ENCODE results near the gene KRTAP10-2. TPM values are rescaled to one million over a fixed set of nuclear protein-coding genes. Genes with fewer than 3 reads are reported as not detected.
"Not testable (repeated sequence)": the region's sequence is repeated elsewhere in the genome, so short reads cannot be mapped to it uniquely, and the experiment has no call there.

KRTAP10-2 gene
- total and polyA plus RNA-seq, 9 donors = not detected

DNA sequence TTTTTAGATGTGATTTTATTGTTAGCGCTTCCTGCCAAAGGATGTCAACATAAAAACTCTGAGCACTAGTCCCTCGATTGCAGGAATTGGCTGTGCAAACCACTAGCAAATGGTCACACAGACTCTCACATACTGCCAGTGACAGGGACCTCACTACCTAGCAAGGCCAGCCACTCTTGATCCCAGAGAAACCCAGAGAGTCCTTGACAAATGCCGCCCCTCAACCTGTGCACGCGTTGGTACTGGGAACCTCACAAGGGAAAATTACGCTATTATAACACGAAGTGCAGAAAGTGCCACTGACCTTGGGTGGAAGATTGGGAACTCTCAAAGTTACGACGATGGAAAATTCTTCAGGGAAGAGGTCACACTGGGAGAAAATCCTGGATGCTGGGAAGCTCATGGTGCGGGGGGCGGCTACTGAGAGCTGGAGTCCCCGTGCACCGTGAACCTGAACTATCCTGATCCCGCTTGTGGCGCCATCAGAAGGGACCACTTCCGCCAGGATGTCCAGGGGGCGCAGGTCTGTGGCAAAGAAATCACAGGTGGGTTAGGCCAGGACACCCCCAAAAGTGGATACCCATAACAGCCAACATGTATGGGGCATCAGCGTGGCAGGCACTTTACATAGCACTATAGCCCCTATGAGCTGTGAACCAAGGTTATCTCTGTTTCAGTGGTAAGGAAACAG lies 16.3 kb upstream of the KRTAP10-2 start:
- WGBS (ENCODE audit: insufficient coverage) = 91% methylated on average over 18 of the region's 18 CpGs

DNA sequence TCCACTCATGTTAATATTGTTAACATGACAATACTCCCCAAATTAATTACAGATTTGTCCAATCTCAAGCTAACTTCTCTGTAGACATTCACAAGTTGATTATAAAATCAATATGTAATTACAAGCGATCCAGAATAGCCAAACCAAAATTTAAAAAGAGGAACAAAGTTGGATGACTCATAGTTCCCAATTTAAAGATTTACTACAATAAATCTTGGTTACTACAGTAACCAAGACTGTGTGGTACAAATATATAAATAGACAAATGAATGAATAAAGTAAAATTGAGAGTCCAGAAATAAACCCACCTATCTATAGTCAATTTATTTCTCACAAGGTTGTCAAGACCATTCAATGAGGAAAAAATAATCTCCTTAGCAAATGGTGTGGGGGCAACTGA lies 15.1 kb upstream of the KRTAP10-2 start:
- WGBS (ENCODE audit: insufficient coverage) = no CpG with 5 or more reads among the region's 1 CpG
- DNase-seq = no peak

More for the DNA sequence above, 16.3 kb upstream of the KRTAP10-2 start:
- H3K9me3 ChIP-seq (replicated peaks; ENCODE audit: control insufficient read depth, low read depth, low read length) = peaks cover 5% of the 10 kb centered on the region
- peaks cover 7% of the 10 kb centered on the region for H3K27me3 ChIP-seq (ENCODE audit: control insufficient read depth, insufficient read depth, low read length)
- no peak for DNase-seq
- H3K36me3 ChIP-seq (ENCODE audit: control insufficient read depth, insufficient read depth, low read length) = no peaks in the 10 kb centered on the region
- H3K4me1 ChIP-seq (ENCODE audit: control insufficient read depth, insufficient read depth, low read length) = peaks cover 11% of the 10 kb centered on the region
- H3K4me3 ChIP-seq (ENCODE audit: low read length) = no peak overlapping the region
- no peak overlapping the region for H3K27ac ChIP-seq (ENCODE audit: low read length)

DNA sequence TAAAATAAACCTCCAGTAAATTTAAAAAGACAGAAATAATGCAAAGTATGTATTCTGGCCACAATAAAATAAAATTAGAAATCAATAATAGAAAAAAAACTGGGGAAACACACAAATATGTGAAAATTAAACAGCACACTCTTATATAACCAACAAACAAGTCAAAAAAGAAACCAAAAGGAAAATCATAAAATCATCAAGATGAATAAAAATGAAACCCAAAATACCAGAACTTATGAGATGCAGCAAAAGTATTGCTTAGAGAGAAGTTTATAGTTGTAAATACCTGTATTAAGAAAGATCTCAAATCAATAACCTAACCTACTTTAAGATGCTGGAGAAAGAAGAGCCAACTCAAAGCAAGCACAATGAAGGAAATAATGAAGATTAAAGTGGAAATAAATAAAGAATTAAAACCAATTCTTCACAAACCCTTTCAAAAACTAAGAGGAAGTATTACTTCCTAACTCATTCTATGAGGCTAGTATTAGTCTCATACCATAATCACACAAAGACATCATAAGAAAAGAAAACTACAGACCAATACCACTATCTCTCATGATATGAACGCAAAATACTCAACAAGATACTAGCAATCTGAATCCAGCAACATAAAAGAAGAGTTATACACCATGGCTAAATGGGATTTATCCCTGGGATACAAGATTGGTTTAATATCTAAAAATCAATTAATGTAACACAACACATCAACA lies 13.7 kb upstream of the KRTAP10-2 start:
- Histone ChIP-seq H3K4me3 (ENCODE audit: low read length) (no peak overlapping the region), H3K27ac (ENCODE audit: low read length) (no peak overlapping the region), H3K9me3 (replicated peaks; ENCODE audit: control insufficient read depth, low read depth, low read length) (no peaks in the 10 kb centered on the region), H3K4me1 (ENCODE audit: control insufficient read depth, insufficient read depth, low read length) (peaks cover 11% of the 10 kb centered on the region), H3K36me3 (ENCODE audit: control insufficient read depth, insufficient read depth, low read length) (no peaks in the 10 kb centered on the region), H3K27me3 (ENCODE audit: control insufficient read depth, insufficient read depth, low read length) (no peaks in the 10 kb centered on the region)
- no peak for DNase-seq
- WGBS (ENCODE audit: insufficient coverage) = no CpG with 5 or more reads among the region's 1 CpG

More for the DNA sequence above, 15.1 kb upstream of the KRTAP10-2 start:
- H3K36me3 ChIP-seq (ENCODE audit: control insufficient read depth, insufficient read depth, low read length) = no peaks in the 10 kb centered on the region
- peaks cover under 1% of the 10 kb centered on the region for H3K27me3 ChIP-seq (ENCODE audit: control insufficient read depth, insufficient read depth, low read length)
- peaks cover 11% of the 10 kb centered on the region for H3K4me1 ChIP-seq (ENCODE audit: control insufficient read depth, insufficient read depth, low read length)
- no peak overlapping the region for H3K4me3 ChIP-seq (ENCODE audit: low read length)
- H3K9me3 ChIP-seq (replicated peaks; ENCODE audit: control insufficient read depth, low read depth, low read length) = peaks cover 3% of the 10 kb centered on the region
- H3K27ac ChIP-seq (ENCODE audit: low read length) = no peak overlapping the region

DNA sequence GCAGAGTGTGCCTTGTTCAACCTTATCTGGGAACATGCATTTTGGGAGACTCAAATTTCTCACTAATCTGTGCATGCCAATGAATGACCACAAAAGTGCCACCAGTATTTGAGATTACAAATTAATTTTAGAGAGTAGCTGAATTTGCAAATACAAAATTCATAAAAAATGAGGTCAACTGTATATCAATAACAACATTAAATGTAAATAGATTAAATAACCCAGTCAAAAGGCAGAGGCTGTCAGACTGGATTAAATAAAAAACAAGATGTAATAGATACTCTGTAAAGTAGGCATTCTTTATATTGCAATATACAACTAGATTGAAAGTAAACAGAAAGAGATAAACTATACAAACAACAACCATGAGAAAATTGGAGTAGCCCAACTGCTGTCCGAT lies 12.8 kb upstream of the KRTAP10-2 start:
- no peaks in the 10 kb centered on the region for H3K36me3 ChIP-seq (ENCODE audit: control insufficient read depth, insufficient read depth, low read length)
- no peak overlapping the region for H3K27ac ChIP-seq (ENCODE audit: low read length)
- no peak overlapping the region for H3K4me3 ChIP-seq (ENCODE audit: low read length)
- no peaks in the 10 kb centered on the region for H3K9me3 ChIP-seq (replicated peaks; ENCODE audit: control insufficient read depth, low read depth, low read length)
- DNase-seq = no peak
- H3K4me1 ChIP-seq (ENCODE audit: control insufficient read depth, insufficient read depth, low read length) = peaks cover 8% of the 10 kb centered on the region
- no peaks in the 10 kb centered on the region for H3K27me3 ChIP-seq (ENCODE audit: control insufficient read depth, insufficient read depth, low read length)
- WGBS (ENCODE audit: insufficient coverage) = no CpG with 5 or more reads among the region's 1 CpG

DNA sequence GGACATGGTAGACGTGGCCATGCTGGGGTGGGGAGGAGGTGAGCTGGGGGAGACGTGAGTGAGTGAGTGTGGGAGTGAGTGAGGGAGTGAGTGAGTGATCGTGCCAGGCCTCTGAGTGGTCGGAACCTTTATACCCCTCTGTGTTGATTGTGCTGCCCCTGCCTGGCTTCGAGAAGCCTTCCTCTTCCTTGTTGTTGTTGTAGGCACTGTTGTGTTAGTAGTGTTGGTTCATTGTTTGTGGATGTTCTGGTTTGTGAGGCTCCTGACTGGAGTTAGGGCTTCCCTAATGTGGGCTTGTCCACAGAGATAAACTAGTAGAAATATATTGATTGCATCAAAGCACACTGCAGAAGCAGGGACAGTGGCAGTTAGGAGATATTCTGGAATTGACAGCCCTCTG lies 7.4 kb upstream of the KRTAP10-2 start, which contains the start of gene KRTAP10-3:
TSS of gene KRTAP10-3 (minus strand) at position 101 of the 400 bp plus-strand sequence. CDS start at position 21, 80 bp downstream.
- no peaks in the 10 kb centered on the region for H3K36me3 ChIP-seq (ENCODE audit: control insufficient read depth, insufficient read depth, low read length)
- WGBS (ENCODE audit: insufficient coverage) = 46% methylated on average over 5 of the region's 5 CpGs
- no peak within 1 kb of the TSS for H3K27ac ChIP-seq (ENCODE audit: low read length)
- H3K4me3 ChIP-seq (ENCODE audit: low read length) = no peak within 1 kb of the TSS
- no peak for DNase-seq
- H3K4me1 ChIP-seq (ENCODE audit: control insufficient read depth, insufficient read depth, low read length) = peaks cover 3% of the 10 kb centered on the region
- H3K27me3 ChIP-seq (ENCODE audit: control insufficient read depth, insufficient read depth, low read length) = peaks cover 9% of the 10 kb centered on the region
- H3K9me3 ChIP-seq (replicated peaks; ENCODE audit: control insufficient read depth, low read depth, low read length) = no peaks in the 10 kb centered on the region

DNA sequence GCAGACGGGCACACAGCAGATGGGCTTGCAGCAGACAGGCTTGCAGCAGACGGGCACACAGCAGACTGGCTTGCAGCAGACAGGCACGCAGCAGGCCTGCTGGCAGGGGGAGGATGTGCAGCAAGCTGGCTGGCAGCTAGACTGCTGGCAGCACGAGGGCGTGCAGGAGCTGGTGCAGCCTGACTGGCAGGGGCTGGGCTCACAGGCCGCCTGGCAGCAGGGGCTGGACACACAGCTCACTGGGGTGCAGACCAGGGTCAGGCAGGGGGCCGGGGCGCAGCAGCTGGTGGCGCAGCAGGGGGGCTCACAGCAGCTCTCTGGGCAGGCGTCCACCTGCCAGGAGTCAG lies 7.0 kb upstream of the KRTAP10-2 start:
- H3K4me3 ChIP-seq (ENCODE audit: low read length); H3K36me3 ChIP-seq (ENCODE audit: control insufficient read depth, insufficient read depth, low read length); H3K27me3 ChIP-seq (ENCODE audit: control insufficient read depth, insufficient read depth, low read length); H3K27ac ChIP-seq (ENCODE audit: low read length); DNase-seq; H3K9me3 ChIP-seq (replicated peaks; ENCODE audit: control insufficient read depth, low read depth, low read length); H3K4me1 ChIP-seq (ENCODE audit: control insufficient read depth, insufficient read depth, low read length): not testable (repeated sequence)
- WGBS (ENCODE audit: insufficient coverage) = 64% methylated on average over 4 of the region's 10 CpGs

DNA sequence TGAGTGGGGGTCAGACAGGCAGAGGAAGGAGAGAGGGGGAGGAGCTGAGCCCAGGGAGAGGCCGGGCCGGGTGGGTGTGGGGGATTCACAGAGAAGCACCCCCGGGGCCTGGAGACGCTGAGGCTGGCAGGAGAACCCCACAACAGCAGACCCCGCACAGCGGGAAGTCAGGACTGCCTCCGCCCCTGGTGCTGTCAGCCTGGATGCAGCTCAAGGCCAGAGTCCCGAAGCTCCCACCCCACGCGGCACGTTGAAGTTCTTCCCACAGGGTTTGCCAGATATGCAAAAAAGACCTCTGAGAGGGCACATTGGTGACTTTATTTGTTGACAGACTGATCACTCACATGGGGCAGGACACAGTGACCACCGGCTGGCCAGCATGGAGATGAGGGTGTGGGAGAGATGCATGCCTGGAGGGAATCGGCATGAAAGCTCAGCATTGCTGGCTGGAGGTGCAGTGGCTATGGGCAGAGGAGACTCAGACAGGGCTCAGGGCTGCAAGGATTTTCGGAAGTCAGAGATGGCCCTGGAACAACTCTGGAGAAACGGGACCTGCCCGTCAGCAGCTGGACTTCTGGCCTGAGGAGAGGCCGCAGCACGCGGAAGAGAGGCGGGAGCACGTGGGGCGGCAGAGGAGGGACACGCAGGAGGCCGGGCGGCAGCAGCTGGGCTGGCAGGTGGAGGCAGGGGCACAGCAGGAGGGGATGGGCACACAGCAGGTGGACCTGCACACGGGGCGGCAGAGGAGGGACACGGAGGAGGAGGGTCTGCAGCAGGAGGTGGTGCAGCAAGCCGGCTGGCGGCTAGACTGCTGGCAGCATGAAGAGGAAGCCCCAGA lies 6.4 kb upstream of the KRTAP10-2 start:
- Histone ChIP-seq H3K27ac (ENCODE audit: low read length) (no peak overlapping the region), H3K9me3 (replicated peaks; ENCODE audit: control insufficient read depth, low read depth, low read length) (no peaks in the 10 kb centered on the region), H3K4me1 (ENCODE audit: control insufficient read depth, insufficient read depth, low read length) (peaks cover 3% of the 10 kb centered on the region), H3K27me3 (ENCODE audit: control insufficient read depth, insufficient read depth, low read length) (peaks cover 9% of the 10 kb centered on the region), H3K36me3 (ENCODE audit: control insufficient read depth, insufficient read depth, low read length) (no peaks in the 10 kb centered on the region), H3K4me3 (ENCODE audit: low read length) (no peak overlapping the region)
- no peak for DNase-seq
- WGBS (ENCODE audit: insufficient coverage) = 55% methylated on average over 25 of the region's 30 CpGs

DNA sequence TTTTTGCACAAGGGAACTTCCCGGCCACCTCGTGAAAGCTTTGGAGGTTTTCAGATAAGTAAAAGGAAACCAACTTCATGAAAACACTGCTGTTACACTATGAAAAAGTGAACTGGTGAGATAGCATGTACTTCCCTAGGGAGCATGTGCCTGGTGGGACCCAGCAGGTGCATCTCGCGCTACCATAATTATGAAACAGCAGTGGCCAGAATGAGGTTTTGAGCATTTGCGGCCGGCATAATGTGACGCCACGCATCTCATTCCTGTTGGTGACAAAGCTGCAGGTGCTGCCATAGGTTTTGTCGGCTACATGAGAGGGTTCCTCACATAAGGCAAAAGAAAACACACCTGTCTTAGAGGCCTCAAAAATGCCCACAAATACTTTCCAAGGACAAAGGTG lies 5.6 kb upstream of the KRTAP10-2 start:
- WGBS (ENCODE audit: insufficient coverage) = 81% methylated on average over 7 of the region's 9 CpGs
- H3K36me3 ChIP-seq (ENCODE audit: control insufficient read depth, insufficient read depth, low read length) = no peaks in the 10 kb centered on the region
- no peaks in the 10 kb centered on the region for H3K9me3 ChIP-seq (replicated peaks; ENCODE audit: control insufficient read depth, low read depth, low read length)
- H3K4me1 ChIP-seq (ENCODE audit: control insufficient read depth, insufficient read depth, low read length) = peaks cover 3% of the 10 kb centered on the region
- H3K27me3 ChIP-seq (ENCODE audit: control insufficient read depth, insufficient read depth, low read length) = peaks cover 9% of the 10 kb centered on the region
- no peak overlapping the region for H3K4me3 ChIP-seq (ENCODE audit: low read length)
- H3K27ac ChIP-seq (ENCODE audit: low read length) = no peak overlapping the region
- no peak for DNase-seq

DNA sequence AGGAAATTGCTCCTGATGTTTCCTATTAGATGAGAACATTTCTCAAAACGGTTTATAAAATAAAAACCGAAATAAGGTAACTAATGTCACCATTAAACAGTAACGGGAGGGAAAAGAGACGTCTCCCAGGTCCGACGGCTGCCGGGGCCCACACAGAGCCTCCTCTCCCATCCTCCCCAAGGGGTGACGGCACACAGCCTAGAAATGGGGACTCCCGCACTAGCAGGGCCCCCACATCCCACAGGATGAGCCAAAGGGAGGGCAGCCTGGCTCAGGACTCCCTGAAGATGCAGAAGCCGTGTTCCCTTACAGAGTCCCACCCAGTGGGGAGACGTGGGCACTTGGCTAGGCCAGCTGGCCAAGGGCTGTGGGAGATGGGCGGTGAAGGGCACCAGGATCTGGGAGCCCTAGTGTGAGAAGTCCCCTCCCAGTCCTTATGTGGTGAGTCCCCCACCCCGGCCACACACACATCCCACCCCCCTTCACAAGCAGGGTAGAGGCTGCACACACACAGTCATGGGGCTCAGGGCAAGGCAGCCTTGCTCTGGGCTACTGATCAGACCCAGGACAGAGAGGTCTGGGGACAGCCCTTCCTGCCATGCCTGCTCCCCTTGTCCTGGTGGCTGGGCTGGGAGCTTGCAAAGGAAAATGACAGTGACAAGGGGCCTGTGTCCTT lies 4.0 kb upstream of the KRTAP10-2 start:
- peaks cover 9% of the 10 kb centered on the region for H3K27me3 ChIP-seq (ENCODE audit: control insufficient read depth, insufficient read depth, low read length)
- WGBS (ENCODE audit: insufficient coverage) = 55% methylated on average over 2 of the region's 13 CpGs

More for the DNA sequence above, 4.0 kb upstream of the KRTAP10-2 start:
- Histone ChIP-seq H3K27ac (ENCODE audit: low read length) (no peak overlapping the region), H3K4me3 (ENCODE audit: low read length) (no peak overlapping the region), H3K36me3 (ENCODE audit: control insufficient read depth, insufficient read depth, low read length) (no peaks in the 10 kb centered on the region), H3K9me3 (replicated peaks; ENCODE audit: control insufficient read depth, low read depth, low read length) (no peaks in the 10 kb centered on the region), H3K4me1 (ENCODE audit: control insufficient read depth, insufficient read depth, low read length) (peaks cover 3% of the 10 kb centered on the region)
- no peak for DNase-seq

All from muscle of leg (tissue), 11 donors.